HFF-Myc (cell line): ENCODE measurements around the gene CDC123.

Experiments used
- DNase-seq: peaks from one replicate; pipeline ENCODE4 v3.0.0-alpha.2; 2011; ENCODE audit warnings: low read depth; ENCODE audit errors: extremely low read depth
- H3K4me3 ChIP-seq: replicated peaks from 2 replicates; pipeline ENCODE4 v1.5.1; 2011; ENCODE audit warnings: low read depth, mild to moderate bottlenecking, control low read depth, low read length
- CTCF ChIP-seq: IDR thresholded peaks from 2 replicates; pipeline ENCODE4 v1.5.1; 2012; ENCODE audit warnings: mild to moderate bottlenecking, low read depth, low read length, control low read depth; ENCODE audit errors: missing control alignments

Gene CDC123, protein sequence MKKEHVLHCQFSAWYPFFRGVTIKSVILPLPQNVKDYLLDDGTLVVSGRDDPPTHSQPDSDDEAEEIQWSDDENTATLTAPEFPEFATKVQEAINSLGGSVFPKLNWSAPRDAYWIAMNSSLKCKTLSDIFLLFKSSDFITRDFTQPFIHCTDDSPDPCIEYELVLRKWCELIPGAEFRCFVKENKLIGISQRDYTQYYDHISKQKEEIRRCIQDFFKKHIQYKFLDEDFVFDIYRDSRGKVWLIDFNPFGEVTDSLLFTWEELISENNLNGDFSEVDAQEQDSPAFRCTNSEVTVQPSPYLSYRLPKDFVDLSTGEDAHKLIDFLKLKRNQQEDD

DNA sequence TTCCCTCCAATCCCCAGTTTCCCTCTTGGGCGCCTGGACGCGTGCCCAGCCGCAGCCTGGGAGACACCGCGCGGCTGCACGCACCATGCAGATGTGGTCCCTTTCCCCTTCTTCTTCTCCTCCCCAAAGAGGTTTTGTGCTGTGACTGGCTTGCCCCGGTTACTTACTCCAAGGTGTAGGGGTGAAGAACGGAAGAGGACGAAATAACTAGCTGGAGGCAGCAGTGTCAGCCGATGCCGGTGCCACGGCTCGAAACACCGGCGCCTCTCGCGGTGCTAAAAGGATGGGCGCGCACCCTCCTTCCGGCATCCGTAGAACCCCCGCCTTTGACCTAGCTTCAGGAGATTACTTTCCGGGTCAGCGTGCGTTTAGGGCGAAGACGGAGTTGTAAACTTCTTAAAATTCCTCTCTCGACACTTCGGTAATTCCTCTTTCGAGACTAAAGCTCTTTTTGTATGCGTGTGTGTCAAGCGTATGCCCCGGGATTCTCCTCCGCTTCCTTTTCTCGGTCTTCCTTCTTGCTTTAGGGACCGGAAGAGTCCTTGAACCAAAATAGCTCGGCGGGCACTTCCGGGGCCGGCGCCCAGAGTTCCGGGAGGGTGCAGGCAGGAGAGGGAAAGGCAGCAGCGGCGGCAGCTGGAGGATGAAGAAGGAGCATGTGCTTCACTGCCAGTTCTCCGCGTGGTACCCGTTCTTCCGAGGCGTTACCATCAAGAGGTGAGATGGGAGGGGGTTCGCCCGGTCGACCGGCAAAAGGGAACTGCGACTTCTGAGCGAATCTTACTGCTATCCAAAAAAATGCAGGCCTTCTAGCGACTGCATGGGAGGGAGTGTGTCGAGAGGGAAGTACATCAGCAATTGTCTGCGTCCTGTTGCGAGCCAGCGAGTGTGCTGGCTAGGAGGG is at the start of gene CDC123, which contains the start of gene NUDT5:
Gene CDC123, plus strand, starts transcription at position 586 of the 904 bp plus-strand sequence. Its CDS starts 58 bp downstream, at position 644.
Gene NUDT5, minus strand, starts transcription at position 289 of the 904 bp plus-strand sequence. CDS start 9,600 bp downstream, outside the sequence.
- peak; percentile 57 for DNase-seq
- TF ChIP-seq CTCF: no peak
- peak within 1 kb of the TSS; percentile 98 for H3K4me3 ChIP-seq

DNA sequence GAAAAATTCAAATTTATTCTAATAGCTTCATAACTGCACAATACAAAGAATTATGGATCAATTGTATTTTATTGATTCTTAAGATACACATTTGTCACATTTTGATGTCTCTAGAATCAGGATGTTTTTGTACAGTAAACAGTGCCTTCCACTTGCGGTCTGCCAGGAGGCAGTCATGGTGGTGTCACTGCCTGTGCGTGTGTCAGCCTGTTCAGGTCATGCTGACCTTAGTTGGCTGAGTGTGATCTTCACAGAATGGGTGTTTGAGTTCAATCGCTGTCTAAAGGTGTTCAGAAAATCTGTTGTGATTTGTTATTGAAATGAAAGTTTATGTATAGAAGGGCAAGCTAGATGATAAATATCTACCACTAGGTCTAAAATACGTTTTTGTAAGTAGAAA is 45.8 kb upstream of the CDC123 start:
- no peak for DNase-seq
- TF ChIP-seq CTCF: no peak
- no peak overlapping the region for H3K4me3 ChIP-seq

- no peak for DNase-seq
- no peak overlapping the region for H3K4me3 ChIP-seq
- TF ChIP-seq CTCF: no peak
Observed at GRCh38 chr10:12154516-12154915, 41.5 kb upstream of the CDC123 start.

- no peak for DNase-seq
- no peak overlapping the region for H3K4me3 ChIP-seq
- TF ChIP-seq CTCF: no peak
Observed at GRCh38 chr10:12156367-12157123, 39.4 kb upstream of the CDC123 start.

- H3K4me3 ChIP-seq: no peak overlapping the region
- no peak for DNase-seq
- no peak for TF ChIP-seq CTCF
Observed at GRCh38 chr10:12158111-12158510, 37.9 kb upstream of the CDC123 start.

GRCh38 chr10:12160664-12161063 is 35.3 kb upstream of the CDC123 start:
- H3K4me3 ChIP-seq: no peak overlapping the region
- no peak for TF ChIP-seq CTCF
- no peak for DNase-seq
